DND-41 (cell line): ENCODE data around the gene ATP2C1.

Source experiments
- CTCF ChIP-seq: IDR thresholded peaks from 2 replicates; pipeline ENCODE4 v1.5.1; 2012; ENCODE audit warnings: borderline replicate concordance, low read length, moderate library complexity, mild to moderate bottlenecking; ENCODE audit not compliant: poor library complexity, severe bottlenecking; ENCODE audit errors: extremely low read depth
- EZH2 ChIP-seq: IDR thresholded peaks from 3 replicates; pipeline ENCODE4 v1.6.1; 2012; ENCODE audit warnings: borderline replicate concordance, low read depth, mild to moderate bottlenecking, moderate library complexity, low read length, inconsistent platforms; ENCODE audit not compliant: severe bottlenecking

GRCh38 chr3:130926504-130926903 is 32.6 kb downstream of the ATP2C1 start:
- TF ChIP-seq CTCF (no peak), EZH2 (no peak)
